HFFc6 (cell line): ENCODE results near the gene LCORL. TPM values are rescaled to one million over a fixed set of nuclear protein-coding genes. Genes with fewer than 3 reads are reported as not detected.
"Not testable (repeated sequence)": the region's sequence is repeated elsewhere in the genome, so short reads cannot be mapped to it uniquely, and the experiment has no call there.

ENCODE experiments used
- DNase-seq: peaks from one replicate; pipeline ENCODE4 v3.0.0-alpha.2; 2018
- H3K27ac Mint-ChIP-seq: 2 replicates; pipeline ENCODE4 v1.8.0; 2020; ENCODE audit warnings: mild to moderate bottlenecking, mixed read lengths
- H3K27me3 Mint-ChIP-seq: 2 replicates; pipeline ENCODE4 v1.8.0; 2021; ENCODE audit warnings: mild to moderate bottlenecking, moderate library complexity, mixed read lengths; ENCODE audit not compliant: insufficient read depth
- H3K36me3 Mint-ChIP-seq: 2 replicates; pipeline ENCODE4 v1.8.0; 2021; ENCODE audit warnings: low read depth, mixed read lengths
- H3K4me1 Mint-ChIP-seq: 2 replicates; pipeline ENCODE4 v1.8.0; 2020; ENCODE audit warnings: low read depth, mixed read lengths
- H3K4me3 Mint-ChIP-seq: 2 replicates; pipeline ENCODE4 v1.8.0; 2020; ENCODE audit warnings: mild to moderate bottlenecking, moderate library complexity, mixed read lengths
- H3K9me3 Mint-ChIP-seq: 2 replicates; pipeline ENCODE4 v1.8.0; 2020; ENCODE audit warnings: mild to moderate bottlenecking, mixed read lengths
- CTCF ChIP-seq: fragments of 200-600 bp; sonication (generic); IDR thresholded peaks from 2 replicates; pipeline ENCODE4 v1.5.0; 2021; ENCODE audit warnings: antibody characterized with exemption, mild to moderate bottlenecking
- total RNA-seq, 6 experiments: library from RNA; stranded (reverse); fragmentation: NEBNext Ultra II Directional; extraction: Animal tissue kit (Norgen Biotek cat#: 25700); gene quantifications; 2 replicates in 1 of 6; 3 replicates in 5 of 6; pipeline ENCODE4 v1.2.3, GENCODE V29; 2021

Gene LCORL
- total RNA-seq, 6 experiments from 2014 or later: 7.2 to 11.5 (median 10.2) TPM

GRCh38 chr4:17867276-17867675, 154.3 kb downstream of the LCORL start:
- Mint-ChIP-seq H3K27me3 (no peaks in the 10 kb centered on the region), H3K9me3 (peaks cover 5% of the 10 kb centered on the region), H3K4me3 (no peak overlapping the region), H3K27ac (no peak overlapping the region), H3K4me1 (no peaks in the 10 kb centered on the region), H3K36me3 (peaks cover 23% of the 10 kb centered on the region)
- no peak for DNase-seq
- TF ChIP-seq CTCF: no peak

GRCh38 chr4:17866810-17867209, 154.7 kb downstream of the LCORL start:
- Mint-ChIP-seq H3K27ac (no peak overlapping the region), H3K4me3 (no peak overlapping the region), H3K36me3 (peaks cover 28% of the 10 kb centered on the region), H3K27me3 (no peaks in the 10 kb centered on the region), H3K4me1 (no peaks in the 10 kb centered on the region), H3K9me3 (peaks cover 10% of the 10 kb centered on the region)
- no peak for DNase-seq
- no peak for TF ChIP-seq CTCF

GRCh38 chr4:17865866-17866363, 155.6 kb downstream of the LCORL start:
- no peaks in the 10 kb centered on the region for H3K27me3 Mint-ChIP-seq
- peaks cover 14% of the 10 kb centered on the region for H3K9me3 Mint-ChIP-seq
- no peak overlapping the region for H3K4me3 Mint-ChIP-seq

GRCh38 chr4:17861906-17862305, 159.6 kb downstream of the LCORL start:
- peaks cover 37% of the 10 kb centered on the region for H3K36me3 Mint-ChIP-seq

More at GRCh38 chr4:17865866-17866363, 155.6 kb downstream of the LCORL start:
- peaks cover 33% of the 10 kb centered on the region for H3K36me3 Mint-ChIP-seq
- TF ChIP-seq CTCF: no peak
- no peaks in the 10 kb centered on the region for H3K4me1 Mint-ChIP-seq
- no peak for DNase-seq
- no peak overlapping the region for H3K27ac Mint-ChIP-seq

GRCh38 chr4:17859793-17860406, 161.7 kb downstream of the LCORL start:
- no peaks in the 10 kb centered on the region; the same call in 1 of the 2 replicates for H3K27me3 Mint-ChIP-seq
- no peak for TF ChIP-seq CTCF

More at GRCh38 chr4:17861906-17862305, 159.6 kb downstream of the LCORL start:
- H3K27ac Mint-ChIP-seq, H3K4me1 Mint-ChIP-seq, H3K27me3 Mint-ChIP-seq, DNase-seq, H3K4me3 Mint-ChIP-seq: not testable (repeated sequence)
- H3K9me3 Mint-ChIP-seq: peaks cover 14% of the 10 kb centered on the region

GRCh38 chr4:17854036-17854435, 167.5 kb downstream of the LCORL start:
- Mint-ChIP-seq H3K27me3 (no peaks in the 10 kb centered on the region), H3K4me1 (peaks cover 7% of the 10 kb centered on the region), H3K4me3 (no peak overlapping the region), H3K9me3 (no peaks in the 10 kb centered on the region), H3K27ac (no peak overlapping the region), H3K36me3 (peaks cover 5% of the 10 kb centered on the region; the same call in 1 of the 2 replicates)
- DNase-seq: no peak
- TF ChIP-seq CTCF: no peak

More at GRCh38 chr4:17859793-17860406, 161.7 kb downstream of the LCORL start:
- Mint-ChIP-seq H3K9me3 (peaks cover 14% of the 10 kb centered on the region), H3K36me3 (peaks cover 35% of the 10 kb centered on the region), H3K27ac (no peak overlapping the region), H3K4me3 (no peak overlapping the region), H3K4me1 (no peaks in the 10 kb centered on the region)
- no peak for DNase-seq
